Astrocyte of the spinal cord (primary cell): ENCODE measurements around the gene STXBP2.

Experiments
- DNase-seq: peaks from one replicate; pipeline ENCODE4 v3.0.0; 2011; ENCODE audit warnings: low read depth, low spot score
- H3K4me3 ChIP-seq: 2 replicates; pipeline ENCODE4 v1.5.1; 2011; ENCODE audit warnings: low read depth, mild to moderate bottlenecking, low read length, moderate library complexity
- in situ Hi-C: cut with HindIII; loops from 2 replicates; pipeline ENCODE4 v1.10.0; 2017; ENCODE audit warnings: low sequenced_read_pairs
- TF ChIP-seq, protein P1 (sequence below): IDR thresholded peaks from 2 replicates; pipeline ENCODE4 v1.5.1; 2012; ENCODE audit warnings: low read depth, mild to moderate bottlenecking, low read length, inconsistent platforms

Gene STXBP2

GRCh38 chr19:7606289-7606688 is 30.6 kb upstream of the STXBP2 start:
- TF ChIP-seq, protein P1, sequence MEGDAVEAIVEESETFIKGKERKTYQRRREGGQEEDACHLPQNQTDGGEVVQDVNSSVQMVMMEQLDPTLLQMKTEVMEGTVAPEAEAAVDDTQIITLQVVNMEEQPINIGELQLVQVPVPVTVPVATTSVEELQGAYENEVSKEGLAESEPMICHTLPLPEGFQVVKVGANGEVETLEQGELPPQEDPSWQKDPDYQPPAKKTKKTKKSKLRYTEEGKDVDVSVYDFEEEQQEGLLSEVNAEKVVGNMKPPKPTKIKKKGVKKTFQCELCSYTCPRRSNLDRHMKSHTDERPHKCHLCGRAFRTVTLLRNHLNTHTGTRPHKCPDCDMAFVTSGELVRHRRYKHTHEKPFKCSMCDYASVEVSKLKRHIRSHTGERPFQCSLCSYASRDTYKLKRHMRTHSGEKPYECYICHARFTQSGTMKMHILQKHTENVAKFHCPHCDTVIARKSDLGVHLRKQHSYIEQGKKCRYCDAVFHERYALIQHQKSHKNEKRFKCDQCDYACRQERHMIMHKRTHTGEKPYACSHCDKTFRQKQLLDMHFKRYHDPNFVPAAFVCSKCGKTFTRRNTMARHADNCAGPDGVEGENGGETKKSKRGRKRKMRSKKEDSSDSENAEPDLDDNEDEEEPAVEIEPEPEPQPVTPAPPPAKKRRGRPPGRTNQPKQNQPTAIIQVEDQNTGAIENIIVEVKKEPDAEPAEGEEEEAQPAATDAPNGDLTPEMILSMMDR, result no peak
- no peak for DNase-seq
- in situ Hi-C loops, result no loop called here
- H3K4me3 ChIP-seq, result no peak overlapping the region

- H3K4me3 ChIP-seq, result no peak overlapping the region
- TF ChIP-seq, protein P1, result no peak
- no peak for DNase-seq
- in situ Hi-C loops, result no loop called here
Measured at GRCh38 chr19:7607212-7607873, 29.6 kb upstream of the STXBP2 start.

GRCh38 chr19:7607874-7608560 is 28.9 kb upstream of the STXBP2 start:
- H3K4me3 ChIP-seq, result no peak overlapping the region
- TF ChIP-seq, protein P1, result no peak
- DNase-seq, result no peak
- in situ Hi-C loops, result no loop called here

DNA sequence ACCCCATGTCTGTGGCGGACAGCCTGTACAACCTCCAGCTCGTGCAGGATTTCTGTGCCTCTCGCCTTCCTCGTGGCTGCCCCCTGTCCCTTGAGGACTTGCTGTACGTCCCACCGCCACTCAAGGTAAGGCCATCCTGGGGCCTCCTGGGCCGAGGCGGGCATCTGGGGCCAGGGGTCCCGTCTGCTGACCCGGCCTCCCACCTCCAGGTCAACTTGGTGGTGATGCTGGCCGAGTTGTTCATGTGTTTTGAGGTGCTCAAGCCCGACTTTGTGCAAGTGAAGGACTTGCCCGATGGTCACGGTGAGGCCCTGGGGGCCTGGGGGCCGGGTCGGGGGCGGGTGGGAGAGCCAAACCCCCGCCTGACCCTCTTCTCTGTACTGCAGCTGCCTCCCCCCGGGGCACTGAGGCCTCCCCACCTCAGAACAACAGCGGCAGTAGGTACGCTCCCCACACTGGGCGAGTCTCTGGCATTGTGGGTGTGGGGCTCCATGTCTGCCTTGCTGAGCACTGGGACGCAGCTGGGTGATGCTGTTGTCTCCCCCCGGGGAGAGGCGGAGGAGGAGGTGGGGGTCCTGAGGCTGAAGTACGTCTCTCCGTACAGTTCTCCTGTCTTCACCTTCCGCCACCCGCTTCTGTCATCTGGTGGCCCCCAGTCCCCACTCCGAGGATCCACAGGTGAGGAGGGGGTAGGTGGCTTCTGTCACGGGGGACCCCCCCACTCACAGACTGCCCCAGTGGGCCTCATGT is 26.2 kb upstream of the STXBP2 start:
- no peak overlapping the region for H3K4me3 ChIP-seq
- in situ Hi-C loops, result no loop called here
- TF ChIP-seq, protein P1, result no peak
- DNase-seq, result no peak

DNA sequence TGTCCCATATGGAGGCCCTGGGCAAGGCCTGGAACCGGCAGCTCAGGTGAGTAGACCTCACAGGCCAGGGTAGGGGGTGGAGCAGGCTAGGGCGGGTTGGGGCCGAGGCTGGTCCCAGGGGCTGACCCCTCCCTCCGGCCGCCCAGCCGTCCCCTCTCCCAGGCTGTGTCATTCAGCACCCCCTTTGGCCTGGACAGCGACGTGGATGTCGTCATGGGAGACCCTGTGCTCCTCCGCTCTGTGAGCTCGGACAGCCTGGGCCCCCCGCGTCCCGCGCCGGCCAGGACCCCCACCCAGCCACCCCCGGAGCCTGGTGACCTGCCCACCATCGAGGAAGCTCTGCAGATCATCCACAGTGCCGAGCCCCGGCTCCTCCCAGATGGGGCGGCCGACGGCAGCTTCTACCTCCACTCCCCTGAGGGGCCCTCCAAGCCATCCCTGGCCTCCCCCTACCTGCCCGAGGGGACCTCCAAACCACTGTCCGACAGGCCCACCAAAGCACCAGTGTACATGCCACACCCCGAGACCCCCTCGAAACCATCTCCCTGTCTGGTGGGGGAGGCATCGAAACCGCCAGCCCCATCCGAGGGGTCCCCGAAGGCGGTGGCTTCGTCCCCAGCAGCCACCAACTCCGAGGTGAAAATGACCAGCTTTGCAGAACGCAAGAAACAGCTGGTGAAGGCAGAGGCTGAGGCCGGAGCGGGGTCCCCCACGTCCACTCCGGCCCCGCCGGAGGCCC is 25.2 kb upstream of the STXBP2 start:
- in situ Hi-C loops, result no loop called here
- H3K4me3 ChIP-seq, result no peak overlapping the region
- TF ChIP-seq, protein P1, result no peak
- DNase-seq, result no peak
